Adrenal gland (tissue), 5 donors: ENCODE measurements around the gene CRTAP.

Source experiments
- POLR2A ChIP-seq, 2 donors: fragments of 450-650 bp; IDR thresholded peaks; one replicate each; pipeline ENCODE4 v1.6.1; 2017; ENCODE audit warnings: antibody characterized with exemption in 2 of 2, mild to moderate bottlenecking in 2 of 2, moderate library complexity in 1 of 2
- TF ChIP-seq, protein P1 (sequence below), 6 experiments: fragments of 450-650 bp in 4 of 6; fragments of 200-600 bp in 2 of 6; sonication (generic) in 1 of 6; IDR thresholded peaks; 1 replicate in 5 of 6; 2 replicates in 1 of 6; pipeline versions ENCODE4 v1.5.1 to v1.8.0; 2016 to 2021; ENCODE audit warnings: antibody characterized with exemption in 6 of 6, mild to moderate bottlenecking in 2 of 6, moderate library complexity in 1 of 6
- donor health status: DM: no; HTN: no; CAD: no.

GRCh38 chr3:33081812-33082211 lies 32.0 kb upstream of the CRTAP start:
- TF ChIP-seq, protein P1, sequence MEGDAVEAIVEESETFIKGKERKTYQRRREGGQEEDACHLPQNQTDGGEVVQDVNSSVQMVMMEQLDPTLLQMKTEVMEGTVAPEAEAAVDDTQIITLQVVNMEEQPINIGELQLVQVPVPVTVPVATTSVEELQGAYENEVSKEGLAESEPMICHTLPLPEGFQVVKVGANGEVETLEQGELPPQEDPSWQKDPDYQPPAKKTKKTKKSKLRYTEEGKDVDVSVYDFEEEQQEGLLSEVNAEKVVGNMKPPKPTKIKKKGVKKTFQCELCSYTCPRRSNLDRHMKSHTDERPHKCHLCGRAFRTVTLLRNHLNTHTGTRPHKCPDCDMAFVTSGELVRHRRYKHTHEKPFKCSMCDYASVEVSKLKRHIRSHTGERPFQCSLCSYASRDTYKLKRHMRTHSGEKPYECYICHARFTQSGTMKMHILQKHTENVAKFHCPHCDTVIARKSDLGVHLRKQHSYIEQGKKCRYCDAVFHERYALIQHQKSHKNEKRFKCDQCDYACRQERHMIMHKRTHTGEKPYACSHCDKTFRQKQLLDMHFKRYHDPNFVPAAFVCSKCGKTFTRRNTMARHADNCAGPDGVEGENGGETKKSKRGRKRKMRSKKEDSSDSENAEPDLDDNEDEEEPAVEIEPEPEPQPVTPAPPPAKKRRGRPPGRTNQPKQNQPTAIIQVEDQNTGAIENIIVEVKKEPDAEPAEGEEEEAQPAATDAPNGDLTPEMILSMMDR (IDR thresholded peaks at IDR 0.05), result no peak
- no peak for TF ChIP-seq POLR2A (IDR thresholded peaks at IDR 0.05)
